ENCODE results near the gene CKS2.

GRCh38 chr9:89309608-89310474 lies 1.2 kb upstream of the CKS2 start:
- TF ChIP-seq CTCF (IDR thresholded peaks at IDR 0.05 in 4 of 5, conservative IDR thresholded peaks at IDR 0.05 in 1 of 5) (peak in 1 of 5 experiments; percentile 11), POLR2A (IDR thresholded peaks at IDR 0.05) (no peak)
